GM21619 (cell line): ENCODE data around the gene GTF2F2.
"Not testable (repeated sequence)": the region's sequence is repeated elsewhere in the genome, so short reads cannot be mapped to it uniquely, and the experiment has no call there.

Source experiments
- ATAC-seq: cut with Tn5 transposase; IDR thresholded peaks from one replicate; pipeline ENCODE4 v1.9.1; 2021; ENCODE audit not compliant: unreplicated experiment

GTF2F2 gene

GRCh38 chr13:45298550-45298949 lies 178.2 kb downstream of the GTF2F2 start:
- not testable (repeated sequence) for ATAC-seq

GRCh38 chr13:45299194-45299593 lies 178.9 kb downstream of the GTF2F2 start:
- ATAC-seq = no peak

GRCh38 chr13:45300190-45300985 lies 180.1 kb downstream of the GTF2F2 start:
- no peak for ATAC-seq

- no peak for ATAC-seq
These were observed 181.0 kb downstream of the GTF2F2 start for GRCh38 chr13:45301263-45301662.

GRCh38 chr13:45302507-45302906 lies 182.2 kb downstream of the GTF2F2 start:
- no peak for ATAC-seq

- ATAC-seq = no peak
These were observed 182.7 kb downstream of the GTF2F2 start for GRCh38 chr13:45303026-45303425.

- ATAC-seq = no peak
These were observed 183.6 kb downstream of the GTF2F2 start for GRCh38 chr13:45303866-45304265.

- ATAC-seq = no peak
These were observed 184.8 kb downstream of the GTF2F2 start for GRCh38 chr13:45305079-45305478.

- no peak for ATAC-seq
These were observed 186.7 kb downstream of the GTF2F2 start for GRCh38 chr13:45306966-45307365.

GRCh38 chr13:45310341-45311131 lies 190.2 kb downstream of the GTF2F2 start:
- peak; percentile 20 for ATAC-seq

- no peak for ATAC-seq
These were observed 194.5 kb downstream of the GTF2F2 start for GRCh38 chr13:45314822-45315221.

- ATAC-seq = no peak
These were observed 195.3 kb downstream of the GTF2F2 start for GRCh38 chr13:45315520-45316167.

- ATAC-seq = no peak
These were observed 196.0 kb downstream of the GTF2F2 start for GRCh38 chr13:45316338-45316737.

GRCh38 chr13:45316996-45317395 lies 196.7 kb downstream of the GTF2F2 start:
- ATAC-seq = no peak

GRCh38 chr13:45320876-45321629 lies 200.7 kb downstream of the GTF2F2 start:
- ATAC-seq = no peak

GRCh38 chr13:45325806-45326205 lies 205.5 kb downstream of the GTF2F2 start:
- ATAC-seq = no peak

- ATAC-seq = no peak
These were observed 207.1 kb downstream of the GTF2F2 start for GRCh38 chr13:45327253-45327955.

- no peak for ATAC-seq
These were observed 208.4 kb downstream of the GTF2F2 start for GRCh38 chr13:45328661-45329111.

- no peak for ATAC-seq
These were observed 210.9 kb downstream of the GTF2F2 start for GRCh38 chr13:45331123-45331619.

- no peak for ATAC-seq
These were observed 211.4 kb downstream of the GTF2F2 start for GRCh38 chr13:45331692-45332035.
